ENCODE data around the gene FBN3.
"Not testable (repeated sequence)": the region's sequence is repeated elsewhere in the genome, so short reads cannot be mapped to it uniquely, and the experiment has no call there.

FBN3 gene

GRCh38 chr19:8056533-8056932 is 92.9 kb downstream of the FBN3 start:
- DNase-seq (ENCODE audit: low spot score), result no peak

DNA sequence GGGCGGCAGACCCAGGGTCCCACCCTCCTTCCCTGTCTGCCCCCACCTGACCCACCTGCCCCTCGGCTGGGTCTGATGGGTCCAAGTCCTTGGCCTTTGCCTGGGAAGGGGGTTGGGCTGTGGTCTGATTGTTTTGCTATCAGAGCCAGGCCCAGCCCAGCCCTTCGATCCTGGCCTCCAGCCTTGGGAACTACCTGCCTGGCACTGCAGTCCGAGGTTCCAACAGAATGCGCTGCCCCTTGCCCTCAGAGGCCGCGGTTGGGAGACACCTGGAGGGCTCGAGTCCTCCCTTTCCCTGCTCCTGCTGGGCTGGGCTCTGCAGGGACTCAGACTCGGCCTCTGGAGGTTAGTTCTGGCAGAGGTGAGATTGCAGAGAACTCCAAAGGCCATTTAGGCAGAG is 95.2 kb downstream of the FBN3 start:
- DNase-seq (ENCODE audit: low spot score), result no peak

- no peak for DNase-seq (ENCODE audit: low spot score)
Measured at GRCh38 chr19:8052464-8052859, 96.9 kb downstream of the FBN3 start, which contains the start of gene CCL25. TSS of gene CCL25 (plus strand) at chr19:8052760. CDS start at chr19:8053050, 290 bp downstream.

DNA sequence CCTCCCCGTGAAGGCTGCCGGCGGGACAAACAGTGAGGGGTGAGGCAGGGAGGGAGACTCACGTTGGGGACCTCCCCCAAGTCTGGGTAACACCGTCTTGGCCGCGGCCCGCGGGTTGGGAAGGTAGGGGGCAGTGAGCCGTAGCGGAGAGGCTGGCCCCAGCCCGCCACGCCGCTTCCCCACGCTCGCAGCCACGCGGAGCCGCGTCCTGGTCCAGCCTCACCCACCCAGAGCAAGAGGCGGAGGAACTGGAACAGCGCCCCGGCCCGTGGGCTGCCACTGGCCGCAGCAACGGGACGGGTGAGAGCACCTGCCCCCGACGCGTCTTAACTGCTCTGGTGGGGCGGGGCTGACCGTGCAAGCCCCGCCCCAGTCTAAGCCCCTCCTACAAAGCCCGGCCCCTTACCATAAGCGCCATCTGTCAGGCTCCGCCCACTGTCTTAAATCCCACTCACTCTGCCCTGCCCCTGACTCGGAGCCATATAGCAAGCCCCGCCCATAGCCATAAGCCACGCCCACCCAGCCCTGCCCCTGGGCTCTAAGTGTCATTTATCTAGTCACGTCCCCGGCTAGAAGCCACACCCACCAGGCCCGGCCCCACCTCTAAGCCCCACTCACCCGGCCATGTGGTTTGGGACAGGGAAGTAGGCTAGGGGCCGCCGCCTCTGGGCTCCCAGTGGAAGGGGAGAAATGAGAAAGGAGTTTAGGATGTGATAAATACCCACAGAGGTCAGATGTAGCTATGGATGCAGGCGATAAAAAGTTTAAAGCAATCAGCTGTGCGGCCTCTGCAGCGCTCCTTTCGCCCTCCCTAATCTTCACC is 98.9 kb downstream of the FBN3 start:
- DNase-seq (ENCODE audit: low spot score), result peak; percentile 18

- no peak for DNase-seq (ENCODE audit: low spot score)
Measured at GRCh38 chr19:8046569-8047165, 102.7 kb downstream of the FBN3 start.

- no peak for DNase-seq (ENCODE audit: low spot score)
Measured at GRCh38 chr19:8045872-8046568, 103.4 kb downstream of the FBN3 start.

DNA sequence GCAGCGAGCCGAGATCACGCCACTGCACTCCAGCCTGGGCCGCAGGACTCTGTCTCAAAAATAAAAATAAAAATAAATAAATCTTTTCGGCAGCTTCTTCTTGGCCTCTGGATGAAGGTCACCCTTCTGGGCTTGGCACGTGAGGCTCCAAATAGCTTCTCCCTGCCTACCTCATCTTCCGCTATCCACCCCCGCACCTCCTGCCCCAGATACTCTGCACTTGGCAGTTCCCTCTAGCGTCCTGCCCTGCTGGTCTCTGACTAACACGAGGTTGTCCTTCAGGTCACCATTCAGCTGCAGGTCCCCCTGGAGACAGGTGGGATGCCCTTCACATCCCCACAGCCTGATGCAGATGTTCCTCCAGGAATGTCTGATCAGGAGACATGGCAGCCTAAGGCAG is 105.4 kb downstream of the FBN3 start:
- DNase-seq (ENCODE audit: low spot score), result no peak

- DNase-seq (ENCODE audit: low spot score), result no peak
Measured at GRCh38 chr19:8042900-8043299, 106.5 kb downstream of the FBN3 start.

DNA sequence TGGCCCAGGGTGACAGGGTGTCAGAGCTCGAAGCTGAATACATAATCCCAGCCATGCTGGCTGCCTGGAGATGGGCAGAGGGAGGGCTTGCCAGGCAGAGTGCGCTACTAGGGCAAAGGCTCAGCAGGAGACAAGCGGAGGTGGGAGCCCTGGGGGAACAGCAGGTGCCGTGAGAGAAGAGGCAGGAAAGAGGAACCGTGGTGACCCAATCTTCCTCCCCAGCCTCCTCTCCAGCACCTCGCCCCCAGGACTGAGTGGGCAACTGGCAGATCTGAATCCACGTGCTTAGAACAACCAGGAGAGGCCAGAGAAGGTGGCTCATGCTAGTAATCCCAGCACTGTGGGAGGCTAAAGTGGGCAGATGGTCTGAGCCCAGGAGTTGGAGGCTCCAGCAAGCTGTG is 107.9 kb downstream of the FBN3 start:
- no peak for DNase-seq (ENCODE audit: low spot score)

GRCh38 chr19:8039231-8039630 is 110.2 kb downstream of the FBN3 start:
- DNase-seq (ENCODE audit: low spot score), result no peak

GRCh38 chr19:8038815-8039214 is 110.6 kb downstream of the FBN3 start:
- DNase-seq (ENCODE audit: low spot score), result no peak

DNA sequence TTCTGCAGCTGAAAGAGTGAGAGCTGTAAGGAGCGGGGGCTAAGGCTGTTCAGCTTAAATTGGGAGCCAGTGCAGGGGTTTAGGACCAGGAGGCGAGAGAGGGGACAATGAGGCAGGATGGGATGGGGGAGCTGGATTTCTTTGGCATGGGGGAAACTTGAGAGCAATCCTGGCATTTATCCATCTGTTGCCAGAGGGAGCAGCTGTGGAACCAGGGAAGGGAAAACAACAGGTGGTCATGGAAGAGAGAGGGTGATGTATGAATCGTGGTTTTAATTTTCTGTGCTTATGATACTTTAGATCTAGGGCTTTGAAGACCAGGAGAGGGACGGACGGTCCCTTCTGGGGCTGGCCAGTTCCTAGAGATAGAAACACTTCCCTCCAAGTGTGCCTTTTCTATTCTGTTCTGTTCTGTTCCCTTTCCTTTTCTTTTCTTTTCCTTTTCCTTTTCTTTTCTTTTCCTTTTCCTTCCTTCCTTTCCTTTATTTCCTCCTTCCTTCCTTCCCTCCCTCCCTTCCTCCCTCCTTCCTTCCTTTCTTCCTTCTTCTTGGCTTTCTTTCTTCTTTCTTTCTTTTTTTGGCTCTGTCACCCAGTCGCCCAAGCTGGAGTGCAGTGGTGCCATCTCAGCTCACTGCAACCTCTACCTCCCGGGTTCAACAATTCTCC is 112.8 kb downstream of the FBN3 start:
- DNase-seq (ENCODE audit: low spot score), result no peak

DNA sequence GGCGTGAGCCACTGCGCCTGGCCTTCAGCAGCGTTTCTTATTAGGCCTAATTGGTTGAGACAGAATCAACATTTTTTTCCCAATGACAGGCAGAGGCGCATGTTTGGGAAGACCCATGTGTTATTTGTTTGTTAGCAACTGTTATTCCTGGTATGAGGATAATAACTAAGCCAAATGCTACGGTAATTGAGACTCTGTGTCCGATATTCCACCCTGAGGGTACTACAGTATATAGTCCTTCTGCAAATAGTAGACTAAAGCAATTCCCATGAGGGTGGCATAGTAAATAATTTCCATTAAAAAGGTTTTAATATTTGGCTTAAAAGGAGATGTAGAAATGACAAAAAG is 115.2 kb downstream of the FBN3 start:
- DNase-seq (ENCODE audit: low spot score), result no peak

DNA sequence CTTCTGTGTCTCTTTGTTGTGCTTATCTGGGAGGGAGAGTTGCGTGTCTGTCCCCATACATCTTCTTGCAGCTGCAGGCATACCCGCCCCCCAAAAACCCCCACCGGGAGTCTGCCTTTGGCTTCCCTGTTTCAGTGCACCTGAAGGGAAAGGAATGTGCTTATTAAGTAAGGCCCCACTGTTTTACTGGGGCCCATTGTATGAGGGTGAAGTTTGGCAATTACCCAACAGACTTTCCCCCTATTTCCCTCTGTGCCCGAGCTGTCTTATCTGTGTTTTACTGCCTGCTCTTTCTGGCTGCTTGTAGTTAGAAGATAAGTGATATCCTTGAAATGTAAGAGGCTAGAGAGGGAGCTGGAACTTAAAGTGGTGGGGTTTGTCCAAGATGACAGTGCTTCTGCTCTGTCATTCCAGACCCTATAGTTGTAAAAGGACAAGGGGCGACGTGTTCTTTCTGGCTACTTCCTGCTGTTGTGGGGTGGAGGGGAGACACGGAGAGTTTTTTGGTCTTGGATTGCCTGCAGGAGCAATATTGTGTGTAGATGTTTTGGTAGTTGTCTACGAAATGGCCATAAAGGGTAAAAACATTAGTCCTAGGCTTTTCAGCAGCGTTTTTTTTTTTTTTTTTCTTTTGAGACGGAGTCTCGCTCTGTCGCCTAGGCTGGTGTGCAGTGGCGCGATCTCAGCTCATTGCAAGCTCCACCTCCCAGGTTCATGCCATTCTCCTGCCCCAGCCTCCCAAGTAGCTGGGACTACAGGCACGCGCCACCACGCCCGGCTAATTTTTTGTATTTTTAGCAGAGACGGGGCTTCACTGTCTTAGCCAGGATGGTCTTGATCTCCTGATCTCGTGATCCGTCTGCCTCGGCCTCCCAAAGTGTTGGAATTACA is 115.9 kb downstream of the FBN3 start:
- not testable (repeated sequence) for DNase-seq (ENCODE audit: low spot score)

GRCh38 chr19:8030960-8031359 is 118.4 kb downstream of the FBN3 start:
- DNase-seq (ENCODE audit: low spot score), result no peak

- no peak for DNase-seq (ENCODE audit: low spot score)
Measured at GRCh38 chr19:8028951-8029491, 120.4 kb downstream of the FBN3 start.

- no peak for DNase-seq (ENCODE audit: low spot score)
Measured at GRCh38 chr19:8025316-8025715, 124.1 kb downstream of the FBN3 start.

- not testable (repeated sequence) for DNase-seq (ENCODE audit: low spot score)
Measured at GRCh38 chr19:8024256-8024655, 125.1 kb downstream of the FBN3 start.

GRCh38 chr19:8023371-8023770 is 126.0 kb downstream of the FBN3 start:
- no peak for DNase-seq (ENCODE audit: low spot score)

GRCh38 chr19:8022275-8022674 is 127.1 kb downstream of the FBN3 start:
- DNase-seq (ENCODE audit: low spot score), result no peak

- DNase-seq (ENCODE audit: low spot score), result no peak
Measured at GRCh38 chr19:8021374-8021773, 128.0 kb downstream of the FBN3 start.
